Measurements from ENCODE around the gene CDCP2.
"Not testable (repeated sequence)": the region's sequence is repeated elsewhere in the genome, so short reads cannot be mapped to it uniquely, and the experiment has no call there.

Gene CDCP2

DNA sequence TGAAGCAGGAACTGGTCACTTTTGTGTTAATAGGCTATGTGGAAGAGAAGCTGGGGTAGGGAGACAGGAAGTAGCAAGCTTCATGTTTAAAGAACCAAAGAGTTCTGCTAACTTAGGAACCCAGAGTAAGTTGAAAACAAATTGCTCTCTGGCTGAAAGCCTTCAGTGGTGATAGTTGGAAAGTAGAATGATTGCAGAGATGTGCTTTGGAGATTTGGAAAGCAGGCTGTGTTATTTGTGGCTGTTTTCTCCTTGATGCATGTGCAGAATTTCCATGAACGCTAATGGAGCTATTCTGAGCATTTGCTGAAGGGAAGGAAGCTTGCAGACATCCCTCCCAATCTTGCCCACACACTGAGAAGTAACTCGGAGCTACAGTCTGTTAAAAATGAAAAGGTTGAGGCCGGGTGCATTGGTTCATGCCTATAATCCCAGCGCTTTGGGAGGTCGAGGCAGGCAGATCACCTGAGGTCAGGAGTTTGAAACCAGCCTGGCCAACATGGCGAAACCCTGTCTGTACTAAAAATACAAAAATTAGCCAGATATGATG, 53.7 kb downstream of the CDCP2 start:
- TF ChIP-seq, protein P1, sequence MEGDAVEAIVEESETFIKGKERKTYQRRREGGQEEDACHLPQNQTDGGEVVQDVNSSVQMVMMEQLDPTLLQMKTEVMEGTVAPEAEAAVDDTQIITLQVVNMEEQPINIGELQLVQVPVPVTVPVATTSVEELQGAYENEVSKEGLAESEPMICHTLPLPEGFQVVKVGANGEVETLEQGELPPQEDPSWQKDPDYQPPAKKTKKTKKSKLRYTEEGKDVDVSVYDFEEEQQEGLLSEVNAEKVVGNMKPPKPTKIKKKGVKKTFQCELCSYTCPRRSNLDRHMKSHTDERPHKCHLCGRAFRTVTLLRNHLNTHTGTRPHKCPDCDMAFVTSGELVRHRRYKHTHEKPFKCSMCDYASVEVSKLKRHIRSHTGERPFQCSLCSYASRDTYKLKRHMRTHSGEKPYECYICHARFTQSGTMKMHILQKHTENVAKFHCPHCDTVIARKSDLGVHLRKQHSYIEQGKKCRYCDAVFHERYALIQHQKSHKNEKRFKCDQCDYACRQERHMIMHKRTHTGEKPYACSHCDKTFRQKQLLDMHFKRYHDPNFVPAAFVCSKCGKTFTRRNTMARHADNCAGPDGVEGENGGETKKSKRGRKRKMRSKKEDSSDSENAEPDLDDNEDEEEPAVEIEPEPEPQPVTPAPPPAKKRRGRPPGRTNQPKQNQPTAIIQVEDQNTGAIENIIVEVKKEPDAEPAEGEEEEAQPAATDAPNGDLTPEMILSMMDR (IDR thresholded peaks at IDR 0.05; ENCODE audit: low read depth, low read length, missing control alignments) = no peak
- in situ Hi-C loops (cut with HindIII; ENCODE audit: low sequenced_read_pairs) = no loop called here
- no peak overlapping the region for H3K4me3 ChIP-seq (ENCODE audit: low read depth, low read length)
- DNase-seq (ENCODE audit: low read depth) = no peak

DNA sequence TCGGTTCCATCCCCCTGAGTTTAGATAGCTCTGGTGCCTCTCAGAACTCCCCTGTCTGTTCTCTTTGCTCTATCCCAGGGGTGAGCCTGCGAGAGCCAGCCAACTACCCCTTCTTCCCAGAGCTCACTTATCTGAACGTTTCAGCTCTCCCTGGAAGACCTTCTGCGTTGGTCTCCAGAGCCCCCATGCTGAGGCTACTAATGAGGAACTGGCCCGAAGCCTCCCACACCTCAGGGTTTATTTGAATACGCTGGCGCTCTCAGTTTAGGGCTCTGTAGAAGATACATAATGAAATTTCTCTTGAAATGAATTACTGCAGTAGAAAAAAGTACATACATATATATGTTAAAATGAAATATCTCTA, 55.9 kb downstream of the CDCP2 start:
- TF ChIP-seq, protein P1 (IDR thresholded peaks at IDR 0.05; ENCODE audit: low read depth, low read length, missing control alignments) = no peak
- no peak for DNase-seq (ENCODE audit: low read depth)
- in situ Hi-C loops (cut with HindIII; ENCODE audit: low sequenced_read_pairs) = no loop called here
- H3K4me3 ChIP-seq (ENCODE audit: low read depth, low read length) = no peak overlapping the region

- no peak overlapping the region for H3K4me3 ChIP-seq (ENCODE audit: low read depth, low read length)
- TF ChIP-seq, protein P1 (IDR thresholded peaks at IDR 0.05; ENCODE audit: low read depth, low read length, missing control alignments) = no peak
- no peak for DNase-seq (ENCODE audit: low read depth)
- in situ Hi-C loops (cut with HindIII; ENCODE audit: low sequenced_read_pairs) = no loop called here
Measured at GRCh38 chr1:54096227-54096876, 56.4 kb downstream of the CDCP2 start.

- in situ Hi-C loops (cut with HindIII; ENCODE audit: low sequenced_read_pairs) = no loop called here
- TF ChIP-seq, protein P1 (IDR thresholded peaks at IDR 0.05; ENCODE audit: low read depth, low read length, missing control alignments) = no peak
- DNase-seq (ENCODE audit: low read depth) = no peak
- no peak overlapping the region for H3K4me3 ChIP-seq (ENCODE audit: low read depth, low read length)
Measured at GRCh38 chr1:54095546-54096226, 57.1 kb downstream of the CDCP2 start.

- DNase-seq (ENCODE audit: low read depth); H3K4me3 ChIP-seq (ENCODE audit: low read depth, low read length); in situ Hi-C loops (cut with HindIII; ENCODE audit: low sequenced_read_pairs): not testable (repeated sequence)
Measured at GRCh38 chr1:54094730-54095105, 58.1 kb downstream of the CDCP2 start.

GRCh38 chr1:54094001-54094729, 58.6 kb downstream of the CDCP2 start:
- TF ChIP-seq, protein P1 (IDR thresholded peaks at IDR 0.05; ENCODE audit: low read depth, low read length, missing control alignments) = no peak
- no peak for DNase-seq (ENCODE audit: low read depth)
- in situ Hi-C loops (cut with HindIII; ENCODE audit: low sequenced_read_pairs) = no loop called here
- H3K4me3 ChIP-seq (ENCODE audit: low read depth, low read length) = no peak overlapping the region

Data from astrocyte of the cerebellum (primary cell).